GM19035 (cell line): ENCODE results near the gene PPP1R14D.

Experiments used
- ATAC-seq: cut with Tn5 transposase; IDR thresholded peaks from one replicate; pipeline ENCODE4 v1.9.1; 2021; ENCODE audit not compliant: unreplicated experiment

The PPP1R14D gene

GRCh38 chr15:40787344-40787841 lies 41.1 kb downstream of the PPP1R14D start:
- no peak for ATAC-seq

- ATAC-seq: no peak
Observed at GRCh38 chr15:40785814-40786213, 42.7 kb downstream of the PPP1R14D start.

- ATAC-seq: no peak
Observed at GRCh38 chr15:40785164-40785563, 43.3 kb downstream of the PPP1R14D start.

- ATAC-seq: peak; percentile 87
Observed at GRCh38 chr15:40782609-40783227, 45.8 kb downstream of the PPP1R14D start.

GRCh38 chr15:40776537-40777141 lies 51.9 kb downstream of the PPP1R14D start:
- ATAC-seq: no peak

GRCh38 chr15:40775740-40776536 lies 52.6 kb downstream of the PPP1R14D start:
- ATAC-seq: no peak

GRCh38 chr15:40775007-40775406 lies 53.5 kb downstream of the PPP1R14D start:
- ATAC-seq: no peak

GRCh38 chr15:40773902-40774301 lies 54.6 kb downstream of the PPP1R14D start:
- ATAC-seq: no peak

GRCh38 chr15:40773496-40773895 lies 55.0 kb downstream of the PPP1R14D start:
- no peak for ATAC-seq

- ATAC-seq: no peak
Observed at GRCh38 chr15:40772014-40772413, 56.5 kb downstream of the PPP1R14D start.

- ATAC-seq: no peak
Observed at GRCh38 chr15:40771242-40771641, 57.3 kb downstream of the PPP1R14D start.

- no peak for ATAC-seq
Observed at GRCh38 chr15:40770147-40770721, 58.3 kb downstream of the PPP1R14D start.

GRCh38 chr15:40769274-40770146 lies 59.0 kb downstream of the PPP1R14D start, which contains the start of gene C15orf62:
Gene C15orf62 (plus strand): TSS chr15:40769980. CDS start chr15:40770496, 516 bp downstream.
- no peak for ATAC-seq

- no peak for ATAC-seq
Observed at GRCh38 chr15:40768521-40769273, 59.8 kb downstream of the PPP1R14D start.

GRCh38 chr15:40767838-40768500 lies 60.5 kb downstream of the PPP1R14D start:
- no peak for ATAC-seq

- ATAC-seq: no peak
Observed at GRCh38 chr15:40766906-40767837, 61.3 kb downstream of the PPP1R14D start.

GRCh38 chr15:40766194-40766815 lies 62.2 kb downstream of the PPP1R14D start:
- ATAC-seq: no peak
